NB4 (cell line): ENCODE results near the gene PPARGC1A.

Experiments used
- DNase-seq: peaks from one replicate; pipeline ENCODE4 v3.0.0; 2010; ENCODE audit warnings: low read depth
- H3K4me3 ChIP-seq: one replicate; pipeline ENCODE4 v1.5.1; 2011; ENCODE audit warnings: mild to moderate bottlenecking, low read depth, low read length, moderate library complexity
- CTCF ChIP-seq: IDR thresholded peaks from one replicate; pipeline ENCODE4 v1.5.1; 2012; ENCODE audit warnings: low read depth, low read length
- MAX ChIP-seq: IDR thresholded peaks from 2 replicates; pipeline ENCODE4 v1.6.1; 2011; ENCODE audit warnings: low read depth, low read length
- MYC ChIP-seq: IDR thresholded peaks from 2 replicates; pipeline ENCODE4 v1.6.1; 2011; ENCODE audit warnings: low read depth, low read length
- POLR2A ChIP-seq: IDR thresholded peaks from 2 replicates; pipeline ENCODE4 v1.6.1; 2011; ENCODE audit warnings: mild to moderate bottlenecking; ENCODE audit not compliant: insufficient read length; ENCODE audit errors: extremely low read depth

Gene PPARGC1A

GRCh38 chr4:23779839-23780238, 110.0 kb downstream of the PPARGC1A start:
- no peak overlapping the region for H3K4me3 ChIP-seq
- no peak for DNase-seq
- TF ChIP-seq MYC (no peak), POLR2A (no peak), MAX (no peak), CTCF (no peak)

GRCh38 chr4:23779422-23779821, 110.4 kb downstream of the PPARGC1A start:
- TF ChIP-seq MYC (no peak), POLR2A (no peak), CTCF (no peak), MAX (no peak)
- no peak for DNase-seq
- H3K4me3 ChIP-seq, result no peak overlapping the region

GRCh38 chr4:23775694-23776093, 114.2 kb downstream of the PPARGC1A start:
- DNase-seq, result no peak
- TF ChIP-seq MYC (no peak), POLR2A (no peak), CTCF (no peak), MAX (no peak)
- H3K4me3 ChIP-seq, result no peak overlapping the region

- no peak for DNase-seq
- no peak for TF ChIP-seq MYC
Measured at GRCh38 chr4:23774909-23775308, 114.9 kb downstream of the PPARGC1A start.

GRCh38 chr4:23773884-23774636, 115.8 kb downstream of the PPARGC1A start:
- H3K4me3 ChIP-seq, result no peak overlapping the region
- no peak for TF ChIP-seq CTCF
- TF ChIP-seq MYC, result no peak
- TF ChIP-seq MAX, result no peak
- no peak for TF ChIP-seq POLR2A
- DNase-seq, result no peak

More at GRCh38 chr4:23774909-23775308, 114.9 kb downstream of the PPARGC1A start:
- H3K4me3 ChIP-seq, result no peak overlapping the region

- no peak for DNase-seq
- no peak overlapping the region for H3K4me3 ChIP-seq
- TF ChIP-seq MYC (no peak), CTCF (no peak), POLR2A (no peak), MAX (no peak)
Measured at GRCh38 chr4:23770011-23770410, 119.8 kb downstream of the PPARGC1A start.
